ENCODE measurements around the gene MUC12. TPM values are rescaled to one million over a fixed set of nuclear protein-coding genes. Genes with fewer than 3 reads are reported as not detected.

Gene MUC12
- total and polyA plus RNA-seq, 2 of the 8 experiments (the other 6 are each of a cell fraction or from before 2014, with no cell fraction given) = 7.7 to 16.2 TPM

DNA sequence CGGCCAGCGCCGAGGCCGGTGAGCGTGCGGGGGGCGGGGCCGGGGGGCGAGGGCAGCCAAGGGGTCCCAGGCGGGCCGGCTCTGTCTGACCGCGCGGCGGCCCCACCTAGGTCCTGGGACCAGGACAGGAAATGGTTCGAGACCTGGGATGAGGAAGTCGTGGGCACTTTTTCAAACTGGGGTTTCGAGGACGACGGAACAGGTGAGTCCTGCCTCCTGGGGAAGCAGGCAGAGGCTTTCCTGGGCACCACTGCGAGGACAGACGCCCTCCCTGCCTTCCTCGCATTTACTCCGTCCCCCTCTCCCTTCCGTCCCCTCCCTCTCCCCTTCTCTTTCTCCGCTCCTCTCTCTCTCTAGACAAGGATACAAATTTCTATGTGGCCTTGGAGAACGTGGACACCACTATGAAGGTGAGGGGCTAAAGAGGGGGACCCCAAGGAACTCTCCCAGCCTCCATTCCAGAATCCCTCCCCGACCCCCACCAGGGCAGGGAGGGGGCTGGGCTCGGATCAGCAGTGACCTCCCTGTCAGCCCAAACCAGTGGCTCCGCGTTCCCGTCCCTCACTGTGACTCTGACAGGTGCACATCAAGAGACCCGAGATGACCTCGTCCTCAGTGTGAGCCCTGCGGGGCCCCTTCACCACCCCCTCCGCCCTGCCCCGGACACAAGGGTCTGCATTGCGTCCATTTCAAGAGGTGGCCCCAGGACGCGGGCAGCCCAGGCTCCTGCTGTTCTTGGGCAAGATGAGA, 2.6 kb upstream of the MUC12 start (continued):
- TF ChIP-seq EZH2 (IDR thresholded peaks at IDR 0.05; ENCODE audit: low read depth, low read length, severe bottlenecking) = no peak
- no peak for TF ChIP-seq RXRA (IDR thresholded peaks at IDR 0.05; ENCODE audit: insufficient read depth, low read depth, low read length)
- TF ChIP-seq, protein P1, sequence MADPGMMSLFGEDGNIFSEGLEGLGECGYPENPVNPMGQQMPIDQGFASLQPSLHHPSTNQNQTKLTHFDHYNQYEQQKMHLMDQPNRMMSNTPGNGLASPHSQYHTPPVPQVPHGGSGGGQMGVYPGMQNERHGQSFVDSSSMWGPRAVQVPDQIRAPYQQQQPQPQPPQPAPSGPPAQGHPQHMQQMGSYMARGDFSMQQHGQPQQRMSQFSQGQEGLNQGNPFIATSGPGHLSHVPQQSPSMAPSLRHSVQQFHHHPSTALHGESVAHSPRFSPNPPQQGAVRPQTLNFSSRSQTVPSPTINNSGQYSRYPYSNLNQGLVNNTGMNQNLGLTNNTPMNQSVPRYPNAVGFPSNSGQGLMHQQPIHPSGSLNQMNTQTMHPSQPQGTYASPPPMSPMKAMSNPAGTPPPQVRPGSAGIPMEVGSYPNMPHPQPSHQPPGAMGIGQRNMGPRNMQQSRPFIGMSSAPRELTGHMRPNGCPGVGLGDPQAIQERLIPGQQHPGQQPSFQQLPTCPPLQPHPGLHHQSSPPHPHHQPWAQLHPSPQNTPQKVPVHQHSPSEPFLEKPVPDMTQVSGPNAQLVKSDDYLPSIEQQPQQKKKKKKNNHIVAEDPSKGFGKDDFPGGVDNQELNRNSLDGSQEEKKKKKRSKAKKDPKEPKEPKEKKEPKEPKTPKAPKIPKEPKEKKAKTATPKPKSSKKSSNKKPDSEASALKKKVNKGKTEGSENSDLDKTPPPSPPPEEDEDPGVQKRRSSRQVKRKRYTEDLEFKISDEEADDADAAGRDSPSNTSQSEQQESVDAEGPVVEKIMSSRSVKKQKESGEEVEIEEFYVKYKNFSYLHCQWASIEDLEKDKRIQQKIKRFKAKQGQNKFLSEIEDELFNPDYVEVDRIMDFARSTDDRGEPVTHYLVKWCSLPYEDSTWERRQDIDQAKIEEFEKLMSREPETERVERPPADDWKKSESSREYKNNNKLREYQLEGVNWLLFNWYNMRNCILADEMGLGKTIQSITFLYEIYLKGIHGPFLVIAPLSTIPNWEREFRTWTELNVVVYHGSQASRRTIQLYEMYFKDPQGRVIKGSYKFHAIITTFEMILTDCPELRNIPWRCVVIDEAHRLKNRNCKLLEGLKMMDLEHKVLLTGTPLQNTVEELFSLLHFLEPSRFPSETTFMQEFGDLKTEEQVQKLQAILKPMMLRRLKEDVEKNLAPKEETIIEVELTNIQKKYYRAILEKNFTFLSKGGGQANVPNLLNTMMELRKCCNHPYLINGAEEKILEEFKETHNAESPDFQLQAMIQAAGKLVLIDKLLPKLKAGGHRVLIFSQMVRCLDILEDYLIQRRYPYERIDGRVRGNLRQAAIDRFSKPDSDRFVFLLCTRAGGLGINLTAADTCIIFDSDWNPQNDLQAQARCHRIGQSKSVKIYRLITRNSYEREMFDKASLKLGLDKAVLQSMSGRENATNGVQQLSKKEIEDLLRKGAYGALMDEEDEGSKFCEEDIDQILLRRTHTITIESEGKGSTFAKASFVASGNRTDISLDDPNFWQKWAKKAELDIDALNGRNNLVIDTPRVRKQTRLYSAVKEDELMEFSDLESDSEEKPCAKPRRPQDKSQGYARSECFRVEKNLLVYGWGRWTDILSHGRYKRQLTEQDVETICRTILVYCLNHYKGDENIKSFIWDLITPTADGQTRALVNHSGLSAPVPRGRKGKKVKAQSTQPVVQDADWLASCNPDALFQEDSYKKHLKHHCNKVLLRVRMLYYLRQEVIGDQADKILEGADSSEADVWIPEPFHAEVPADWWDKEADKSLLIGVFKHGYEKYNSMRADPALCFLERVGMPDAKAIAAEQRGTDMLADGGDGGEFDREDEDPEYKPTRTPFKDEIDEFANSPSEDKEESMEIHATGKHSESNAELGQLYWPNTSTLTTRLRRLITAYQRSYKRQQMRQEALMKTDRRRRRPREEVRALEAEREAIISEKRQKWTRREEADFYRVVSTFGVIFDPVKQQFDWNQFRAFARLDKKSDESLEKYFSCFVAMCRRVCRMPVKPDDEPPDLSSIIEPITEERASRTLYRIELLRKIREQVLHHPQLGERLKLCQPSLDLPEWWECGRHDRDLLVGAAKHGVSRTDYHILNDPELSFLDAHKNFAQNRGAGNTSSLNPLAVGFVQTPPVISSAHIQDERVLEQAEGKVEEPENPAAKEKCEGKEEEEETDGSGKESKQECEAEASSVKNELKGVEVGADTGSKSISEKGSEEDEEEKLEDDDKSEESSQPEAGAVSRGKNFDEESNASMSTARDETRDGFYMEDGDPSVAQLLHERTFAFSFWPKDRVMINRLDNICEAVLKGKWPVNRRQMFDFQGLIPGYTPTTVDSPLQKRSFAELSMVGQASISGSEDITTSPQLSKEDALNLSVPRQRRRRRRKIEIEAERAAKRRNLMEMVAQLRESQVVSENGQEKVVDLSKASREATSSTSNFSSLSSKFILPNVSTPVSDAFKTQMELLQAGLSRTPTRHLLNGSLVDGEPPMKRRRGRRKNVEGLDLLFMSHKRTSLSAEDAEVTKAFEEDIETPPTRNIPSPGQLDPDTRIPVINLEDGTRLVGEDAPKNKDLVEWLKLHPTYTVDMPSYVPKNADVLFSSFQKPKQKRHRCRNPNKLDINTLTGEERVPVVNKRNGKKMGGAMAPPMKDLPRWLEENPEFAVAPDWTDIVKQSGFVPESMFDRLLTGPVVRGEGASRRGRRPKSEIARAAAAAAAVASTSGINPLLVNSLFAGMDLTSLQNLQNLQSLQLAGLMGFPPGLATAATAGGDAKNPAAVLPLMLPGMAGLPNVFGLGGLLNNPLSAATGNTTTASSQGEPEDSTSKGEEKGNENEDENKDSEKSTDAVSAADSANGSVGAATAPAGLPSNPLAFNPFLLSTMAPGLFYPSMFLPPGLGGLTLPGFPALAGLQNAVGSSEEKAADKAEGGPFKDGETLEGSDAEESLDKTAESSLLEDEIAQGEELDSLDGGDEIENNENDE (IDR thresholded peaks at IDR 0.05; ENCODE audit: insufficient replicate concordance, low read length) = no peak
- TF ChIP-seq KDM5A (IDR thresholded peaks at IDR 0.05; ENCODE audit: low read length) = no peak
- peak in 1 of 2 experiments; percentile 6; a peak in 1 of 4 replicates for TF ChIP-seq SIN3A (conservative IDR thresholded peaks at IDR 0.05 in 1 of 2, IDR thresholded peaks at IDR 0.05 in 1 of 2; ENCODE audit: low read depth in 1 of 2, low read length in 2 of 2)
- no peak for TF ChIP-seq BCL11A (IDR thresholded peaks at IDR 0.05; ENCODE audit: low read depth in 2 of 2, low read length in 2 of 2)
- TF ChIP-seq GABPA (IDR thresholded peaks at IDR 0.05; ENCODE audit: borderline replicate concordance, insufficient read depth, low read length) = 0 out of 2 replicates have a peak, but pooled peaks have one; percentile 5
- peak; percentile 43; the same call in 1 of the 2 replicates for TF ChIP-seq SUZ12 (IDR thresholded peaks at IDR 0.05; ENCODE audit: low read length)
- TF ChIP-seq SIX5 (IDR thresholded peaks at IDR 0.05; ENCODE audit: low read depth, low read length) = no peak
